GM19351 (cell line): ENCODE measurements around the gene ZNF747.

Experiments
- ATAC-seq: cut with Tn5 transposase; IDR thresholded peaks from one replicate; pipeline ENCODE4 v1.9.1; 2021; ENCODE audit warnings: mild to moderate bottlenecking, moderate library complexity; ENCODE audit not compliant: unreplicated experiment

The ZNF747 gene

GRCh38 chr16:30519120-30520049 lies 15.3 kb downstream of the ZNF747 start:
- no peak for ATAC-seq

- no peak for ATAC-seq
Observed at GRCh38 chr16:30518552-30518951, 16.1 kb downstream of the ZNF747 start.

GRCh38 chr16:30515275-30515674 lies 19.4 kb downstream of the ZNF747 start:
- no peak for ATAC-seq

GRCh38 chr16:30511509-30511908 lies 23.1 kb downstream of the ZNF747 start:
- no peak for ATAC-seq

GRCh38 chr16:30510376-30510938 lies 24.2 kb downstream of the ZNF747 start:
- no peak for ATAC-seq

GRCh38 chr16:30509081-30509765 lies 25.4 kb downstream of the ZNF747 start:
- ATAC-seq: no peak

- no peak for ATAC-seq
Observed at GRCh38 chr16:30503403-30504296, 31.0 kb downstream of the ZNF747 start.

GRCh38 chr16:30499284-30499683 lies 35.4 kb downstream of the ZNF747 start:
- ATAC-seq: no peak

- ATAC-seq: no peak
Observed at GRCh38 chr16:30494709-30495108, 39.9 kb downstream of the ZNF747 start.

GRCh38 chr16:30493941-30494488 lies 40.6 kb downstream of the ZNF747 start:
- ATAC-seq: no peak

GRCh38 chr16:30491744-30492308 lies 42.8 kb downstream of the ZNF747 start:
- ATAC-seq: no peak

- no peak for ATAC-seq
Observed at GRCh38 chr16:30491229-30491628, 43.4 kb downstream of the ZNF747 start.

- ATAC-seq: no peak
Observed at GRCh38 chr16:30490210-30490609, 44.4 kb downstream of the ZNF747 start.

GRCh38 chr16:30488764-30489605 lies 45.7 kb downstream of the ZNF747 start:
- no peak for ATAC-seq

- no peak for ATAC-seq
Observed at GRCh38 chr16:30485818-30486436, 48.7 kb downstream of the ZNF747 start.

GRCh38 chr16:30484887-30485286 lies 49.8 kb downstream of the ZNF747 start:
- ATAC-seq: no peak

- ATAC-seq: no peak
Observed at GRCh38 chr16:30482366-30482765, 52.3 kb downstream of the ZNF747 start.

GRCh38 chr16:30481381-30481780 lies 53.3 kb downstream of the ZNF747 start:
- ATAC-seq: no peak
